MM.1S (cell line): ENCODE measurements around the gene FAM72D.
"Not testable (repeated sequence)": the region's sequence is repeated elsewhere in the genome, so short reads cannot be mapped to it uniquely, and the experiment has no call there.

ENCODE experiments used
- CTCF ChIP-seq: fragments of 300-600 bp; sonication (generic); IDR thresholded peaks from 2 replicates; pipeline ENCODE4 v1.5.1; 2016; ENCODE audit warnings: antibody characterized with exemption, low read length, mixed read lengths
- EZH2 ChIP-seq: fragments of 300-600 bp; sonication (generic); optimal IDR thresholded peaks from 2 replicates; pipeline ENCODE3; 2017; ENCODE audit warnings: low read depth, mild to moderate bottlenecking, antibody characterized with exemption, low read length, mixed read lengths

GRCh38 chr1:145058184-145058583 lies 37.6 kb upstream of the FAM72D start:
- TF ChIP-seq CTCF, EZH2: not testable (repeated sequence)
